Regular cardiac myocyte (primary cell): Measurements from ENCODE around the gene ARL6IP6. TPM values are rescaled to one million over a fixed set of nuclear protein-coding genes. Genes with fewer than 3 reads are reported as not detected.

Experiments used
- total RNA-seq: library from RNA; depleted of rRNA; stranded (reverse); fragments of >200 nt; gene quantifications from 2 replicates; pipeline ENCODE4 v1.2.3, GENCODE V29; 2014

Gene ARL6IP6
- total RNA-seq = 18.9 and 32.2 TPM in 2 replicates

GRCh38 chr2:152718076-152718908, at the start of gene ARL6IP6:
Gene ARL6IP6, plus strand, starts transcription at chr2:152718620. Its CDS starts 5 bp downstream, at chr2:152718625.

DNA sequence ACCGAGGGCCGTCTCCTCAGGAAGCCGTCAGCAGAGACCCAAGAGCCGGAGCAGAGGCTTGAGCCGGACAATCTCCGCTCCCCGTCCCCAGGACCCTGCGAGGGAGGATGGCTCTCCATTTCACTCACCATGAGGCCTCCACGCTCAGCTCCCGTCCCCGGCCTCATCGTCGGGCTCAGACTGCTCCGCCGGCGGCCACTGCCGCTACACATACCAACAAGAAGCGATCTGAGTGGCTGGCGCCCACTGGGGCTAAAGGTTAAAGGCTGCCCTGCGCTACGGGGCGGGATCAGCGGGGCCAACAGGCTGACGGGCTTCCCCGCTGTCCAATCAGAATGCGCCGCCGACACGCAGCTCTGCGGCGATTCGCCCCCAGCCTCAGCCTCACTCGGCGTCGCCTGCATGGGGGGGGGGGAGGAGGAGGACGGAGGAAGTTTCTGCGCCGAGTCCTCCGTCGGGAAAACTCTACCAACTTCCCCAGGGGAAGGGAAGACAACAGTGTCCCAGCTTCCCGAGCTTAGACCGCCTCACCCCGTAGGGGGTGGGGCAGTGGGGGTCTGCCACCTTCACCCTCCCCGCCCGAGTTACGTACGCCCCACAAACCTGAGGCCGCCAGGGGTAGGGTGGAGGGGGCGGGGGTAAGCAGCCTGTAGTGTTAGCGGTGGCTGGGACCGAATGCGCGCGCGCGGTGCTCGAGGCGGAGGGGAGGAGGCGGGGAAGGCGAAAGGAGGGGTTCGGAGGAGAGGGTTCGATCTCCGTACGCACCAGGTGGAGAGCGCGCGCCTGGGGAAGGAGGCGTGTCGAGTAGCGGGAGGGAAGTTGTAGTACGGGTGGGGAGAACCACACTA, 968 bp upstream of the ARL6IP6 start, which contains the start of gene PRPF40A:
PRPF40A (minus strand) TSS at position 234 of the 848 bp plus-strand sequence; CDS start at position 212, 22 bp downstream.

Other genes starting within 250 kb of the ARL6IP6 start
- 115 and 131 TPM in 2 replicates for gene PRPF40A, start 1.2 kb upstream of the ARL6IP6 start, total RNA-seq